Endothelial cell of umbilical vein (primary cell): ENCODE results near the gene SETX. TPM values are rescaled to one million over a fixed set of nuclear protein-coding genes. Genes with fewer than 3 reads are reported as not detected.

Experiments
- BruUV-seq: library from RNA; stranded (reverse); fragments of 400-500 nt; replicated peaks from 2 replicates; lab custom pipeline; 2021; lab: Mats Ljungman, UMichigan
- CTCF ChIA-PET: fragments of 300-600, 350-600 bp; sonication (Branson Sonifier 250); formaldehyde crosslinking; loops from one replicate; lab custom pipeline; 2021; ENCODE audit warnings: antibody characterized with exemption, inconsistent platforms; lab: Charles Lee
- POLR2A ChIA-PET: fragments of 300-600, 350-600 bp; sonication (Branson Sonifier 250); formaldehyde crosslinking; loops from one replicate; lab custom pipeline; 2021; ENCODE audit warnings: antibody characterized with exemption, inconsistent platforms; lab: Charles Lee
- DNase-seq: peaks from one replicate; pipeline ENCODE4 v3.0.0-alpha.2; 2011; ENCODE audit warnings: low read depth, low spot score
- FAIRE-seq: peaks from 2 replicates; lab custom pipeline; 2011; peaks lifted over from hg19 to GRCh38; lab: Jason Lieb, UNC
- H2AFZ ChIP-seq: 2 replicates; pipeline ENCODE4 v1.6.0; 2012; ENCODE audit warnings: low read depth, low read length, control low read depth, inconsistent platforms
- H3K27ac ChIP-seq: 2 replicates; pipeline ENCODE4 v1.5.1; 2011; ENCODE audit warnings: low read depth, mild to moderate bottlenecking, control low read depth, low read length, moderate library complexity; ENCODE audit not compliant: insufficient read depth
- H3K27me3 ChIP-seq, 2 experiments: 2 replicates each; pipeline versions ENCODE4 v1.6.0 to v1.6.1; 2011; ENCODE audit warnings: low read length in 2 of 2, mixed read lengths in 1 of 2; ENCODE audit not compliant: control insufficient read depth in 2 of 2, insufficient read depth in 2 of 2
- H3K36me3 ChIP-seq, 2 experiments: 2 replicates in 1 of 2; 3 replicates in 1 of 2; pipeline ENCODE4 v1.5.1; 2011; ENCODE audit warnings: low read length in 2 of 2, mild to moderate bottlenecking in 1 of 2, moderate library complexity in 1 of 2; ENCODE audit not compliant: control insufficient read depth in 2 of 2, insufficient read depth in 2 of 2; ENCODE audit errors: extremely low read depth in 1 of 2
- H3K4me1 ChIP-seq: 3 replicates; pipeline ENCODE4 v1.5.1; 2011; ENCODE audit warnings: mild to moderate bottlenecking, low read length; ENCODE audit not compliant: control insufficient read depth, insufficient read depth; ENCODE audit errors: extremely low read depth
- H3K4me2 ChIP-seq: 2 replicates; pipeline ENCODE4 v1.6.1; 2011; ENCODE audit warnings: low read length, control low read depth, mixed read lengths; ENCODE audit not compliant: insufficient read depth
- H3K4me3 ChIP-seq, 3 experiments: fragments of 200-600 bp in 1 of 3; sonication (generic), shearing (Covaris generic) in 1 of 3; replicated peaks in 1 of 3; 2 replicates each; pipeline ENCODE4 v1.5.1; 2011 to 2016; ENCODE audit warnings: control low read depth in 3 of 3, low read length in 3 of 3, mild to moderate bottlenecking in 2 of 3, inconsistent platforms in 1 of 3, low read depth in 1 of 3, moderate library complexity in 1 of 3; ENCODE audit not compliant: insufficient read depth in 1 of 3
- H3K79me2 ChIP-seq: 2 replicates; pipeline ENCODE4 v1.6.0; 2012; ENCODE audit warnings: low read length, inconsistent platforms; ENCODE audit not compliant: control insufficient read depth, insufficient read depth
- H3K9ac ChIP-seq: replicated peaks from 2 replicates; pipeline ENCODE3; 2011; ENCODE audit warnings: low read length, control low read depth; ENCODE audit not compliant: insufficient read depth; ENCODE audit errors: extremely low read depth
- H3K9me1 ChIP-seq: replicated peaks from 3 replicates; pipeline ENCODE4 v1.6.0; 2011; ENCODE audit warnings: mild to moderate bottlenecking, low read length; ENCODE audit not compliant: control insufficient read depth, insufficient read depth; ENCODE audit errors: extremely low read depth
- H3K9me3 ChIP-seq: replicated peaks from 2 replicates; pipeline ENCODE4 v1.5.1; 2012; ENCODE audit warnings: low read length, inconsistent platforms; ENCODE audit not compliant: control insufficient read depth, insufficient read depth
- H4K20me1 ChIP-seq: replicated peaks from 2 replicates; pipeline ENCODE3; 2011; ENCODE audit warnings: mild to moderate bottlenecking, low read length; ENCODE audit not compliant: control insufficient read depth, insufficient read depth; ENCODE audit errors: extremely low read depth
- CTCF ChIP-seq, 2 donors: IDR thresholded peaks; 1 replicate in 1 of 2; 2 replicates in 1 of 2; pipeline ENCODE4 v1.5.1; 2011; ENCODE audit warnings: low read length in 2 of 2, mild to moderate bottlenecking in 2 of 2, moderate library complexity in 2 of 2, control low read depth in 1 of 2, inconsistent platforms in 1 of 2, low read depth in 1 of 2; ENCODE audit not compliant: insufficient read depth in 1 of 2; ENCODE audit errors: extremely low read depth in 1 of 2
- EZH2 ChIP-seq: IDR thresholded peaks from 2 replicates; pipeline ENCODE4 v1.6.1; 2012; ENCODE audit warnings: borderline replicate concordance, low read depth, mild to moderate bottlenecking, moderate library complexity, low read length, inconsistent platforms; ENCODE audit not compliant: severe bottlenecking
- MAX ChIP-seq: IDR thresholded peaks from 2 replicates; pipeline ENCODE4 v1.6.1; 2011; ENCODE audit not compliant: insufficient read depth, insufficient read length
- MYC ChIP-seq: IDR thresholded peaks from one replicate; pipeline ENCODE4 v1.6.1; 2011; ENCODE audit warnings: mild to moderate bottlenecking, low read depth, low read length
- POLR2AphosphoS5 ChIP-seq: IDR thresholded peaks from 2 replicates; pipeline ENCODE4 v1.6.1; 2012; ENCODE audit warnings: low read depth, mild to moderate bottlenecking, control low read depth, low read length, moderate library complexity; ENCODE audit not compliant: insufficient read depth
- dilution Hi-C: fragments of 300-500 bp; cut with MboI; formaldehyde crosslinking; loops from one replicate; pipeline ENCODE4 v1.15.0; 2019; ENCODE audit warnings: low sequenced_read_pairs; ENCODE audit not compliant: extremely low pct_ligation_motif_present
- intact Hi-C: fragments of 100-400 bp; cut with micrococcal nuclease; formaldehyde crosslinking; loops from one replicate; pipeline ENCODE4 v1.10.0; 2022
- polyA plus RNA-seq, 4 experiments: library from polyadenylated mRNA; depleted of rRNA in 3 of 4; stranded (reverse) in 3 of 4; unstranded in 1 of 4; fragments of >200 nt; gene quantifications; 2 replicates each; pipeline versions ENCODE4 v1.2.1 to v1.2.3, GENCODE V29; 2011 to 2012; ENCODE audit warnings: missing spikeins in 1 of 4
- total RNA-seq: library from RNA; stranded (reverse); gene quantifications from 2 replicates; pipeline ENCODE4 v1.2.3, GENCODE V29; 2021

The SETX gene
- total and polyA plus RNA-seq, 2 donors (not counting 3 experiments of a cell fraction or from before 2014, with no cell fraction given) = 20.9 to 47.7 TPM

GRCh38 chr9:132341177-132341840, 13.5 kb downstream of the SETX start:
- no peak for TF ChIP-seq CTCF (IDR thresholded peaks at IDR 0.05; ENCODE audit: extremely low read depth in 1 of 2, insufficient read depth in 1 of 2, low read depth in 1 of 2, low read length in 2 of 2)
- H3K79me2 ChIP-seq = no peaks in the 10 kb centered on the region
- peaks cover 31 to 33% of the 10 kb centered on the region in 2 experiments for H3K36me3 ChIP-seq
- POLR2A ChIA-PET = no interaction called here
- no peak overlapping the region for H3K27ac ChIP-seq
- dilution Hi-C loops (no loop called here), intact Hi-C loops (no loop called here)
- DNase-seq = no peak
- H3K27me3 ChIP-seq = no peaks in the 10 kb centered on the region
- no peaks in the 10 kb centered on the region for H3K9me3 ChIP-seq
- H4K20me1 ChIP-seq = peaks cover 2% of the 10 kb centered on the region
- H3K4me1 ChIP-seq = no peaks in the 10 kb centered on the region
- no peak overlapping the region for H3K9ac ChIP-seq
- CTCF ChIA-PET = interaction anchor here (1.0 kb wide), 1 partner anchor 27 kb away, joined by 4 read pairs; no protein-coding TSS in a partner anchor
- no peak overlapping the region for H2AFZ ChIP-seq
- no TSS peak for BruUV-seq
- FAIRE-seq = no peak
- no peaks in the 10 kb centered on the region for H3K9me1 ChIP-seq
- no peak overlapping the region for H3K4me3 ChIP-seq
- H3K4me2 ChIP-seq = no peak overlapping the region

GRCh38 chr9:132334364-132334763, 20.4 kb downstream of the SETX start:
- Histone ChIP-seq H3K36me3 (peaks cover 17 to 30% of the 10 kb centered on the region in 2 experiments), H3K9ac (no peak overlapping the region), H2AFZ (no peak overlapping the region), H3K79me2 (no peaks in the 10 kb centered on the region), H3K4me3 (no peak overlapping the region), H3K9me1 (no peaks in the 10 kb centered on the region), H3K4me1 (no peaks in the 10 kb centered on the region), H3K27me3 (no peaks in the 10 kb centered on the region), H4K20me1 (no peaks in the 10 kb centered on the region), H3K9me3 (no peaks in the 10 kb centered on the region), H3K4me2 (no peak overlapping the region), H3K27ac (no peak overlapping the region)
- CTCF ChIA-PET = no interaction called here
- BruUV-seq = no TSS peak
- no peak for FAIRE-seq
- dilution Hi-C loops = no loop called here
- TF ChIP-seq MAX = no peak
- no peak for TF ChIP-seq POLR2AphosphoS5
- no peak for TF ChIP-seq EZH2
- no peak for TF ChIP-seq MYC
- no peak for DNase-seq
- intact Hi-C loops = loop anchor here (5.0 kb wide), 1 partner anchor 37 kb away; no protein-coding TSS in a partner anchor
- POLR2A ChIA-PET = no interaction called here
